Measurements from ENCODE around the gene GLIS2.
"Not testable (repeated sequence)": the region's sequence is repeated elsewhere in the genome, so short reads cannot be mapped to it uniquely, and the experiment has no call there.

The GLIS2 gene

GRCh38 chr16:4333308-4333638, 17.4 kb downstream of the GLIS2 start:
- H2AFZ ChIP-seq = no peak overlapping the region
- H3K79me2 ChIP-seq = peaks cover 31% of the 10 kb centered on the region
- H3K36me3 ChIP-seq (ENCODE audit: control insufficient read depth, insufficient read depth, low read length) = no peaks in the 10 kb centered on the region
- H3K27ac ChIP-seq = no peak overlapping the region
- H3K4me2 ChIP-seq (ENCODE audit: low read length) = no peak overlapping the region
- H3K4me3 ChIP-seq (ENCODE audit: low read depth, low read length) = no peak overlapping the region
- peaks cover 14% of the 10 kb centered on the region for H3K4me1 ChIP-seq
- no peak overlapping the region for H3K9ac ChIP-seq
- no peak for TF ChIP-seq CTCF (IDR thresholded peaks at IDR 0.05)
- H3K9me3 ChIP-seq (ENCODE audit: control insufficient read depth, low read length) = no peaks in the 10 kb centered on the region
- no peaks in the 10 kb centered on the region for H3K27me3 ChIP-seq (ENCODE audit: control insufficient read depth, insufficient read depth, low read length)

- H2AFZ ChIP-seq; H3K27me3 ChIP-seq (ENCODE audit: control insufficient read depth, insufficient read depth, low read length); H3K27ac ChIP-seq; H3K36me3 ChIP-seq (ENCODE audit: control insufficient read depth, insufficient read depth, low read length); H3K9me3 ChIP-seq (ENCODE audit: control insufficient read depth, low read length); H3K4me1 ChIP-seq; H3K9ac ChIP-seq; H3K4me3 ChIP-seq (ENCODE audit: low read depth, low read length); H3K4me2 ChIP-seq (ENCODE audit: low read length): not testable (repeated sequence)
- H3K79me2 ChIP-seq = peaks cover 31% of the 10 kb centered on the region
These were observed 17.8 kb downstream of the GLIS2 start for GRCh38 chr16:4333714-4334113.

DNA sequence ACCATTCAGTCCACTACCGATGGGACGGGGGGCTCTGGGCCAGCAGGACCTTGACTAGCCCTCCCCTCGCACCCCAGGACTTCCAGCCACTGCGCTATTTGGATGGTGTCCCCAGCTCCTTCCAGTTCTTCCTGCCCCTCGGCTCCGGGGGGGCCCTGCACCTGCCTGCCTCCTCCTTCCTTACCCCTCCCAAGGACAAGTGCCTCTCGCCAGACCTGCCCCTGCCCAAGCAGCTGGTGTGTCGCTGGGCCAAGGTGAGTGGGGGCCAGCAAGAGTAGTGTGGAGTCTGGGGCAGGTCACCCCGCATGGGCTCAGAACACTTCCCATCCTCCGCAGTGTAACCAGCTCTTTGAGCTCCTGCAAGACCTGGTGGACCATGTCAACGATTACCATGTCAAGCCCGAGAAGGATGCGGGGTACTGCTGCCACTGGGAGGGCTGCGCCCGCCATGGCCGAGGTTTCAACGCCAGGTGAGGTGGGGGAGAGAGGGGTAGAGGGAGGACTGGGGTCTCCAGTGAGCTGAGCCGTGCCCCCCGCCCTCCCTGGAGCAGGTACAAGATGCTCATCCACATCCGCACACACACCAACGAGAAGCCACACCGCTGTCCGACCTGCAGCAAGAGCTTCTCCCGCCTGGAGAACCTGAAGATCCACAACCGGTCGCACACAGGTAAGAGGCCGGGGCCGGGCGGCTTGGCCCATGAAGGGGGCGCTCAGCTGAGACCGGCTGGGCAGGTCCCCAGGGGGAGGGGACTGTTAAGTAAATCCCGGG, 19.0 kb downstream of the GLIS2 start:
- Histone ChIP-seq H3K4me1 (no peaks in the 10 kb centered on the region), H3K4me3 (ENCODE audit: low read depth, low read length) (no peak overlapping the region), H3K36me3 (ENCODE audit: control insufficient read depth, insufficient read depth, low read length) (no peaks in the 10 kb centered on the region), H3K27me3 (ENCODE audit: control insufficient read depth, insufficient read depth, low read length) (no peaks in the 10 kb centered on the region), H3K79me2 (peaks cover 24% of the 10 kb centered on the region), H3K9me3 (ENCODE audit: control insufficient read depth, low read length) (no peaks in the 10 kb centered on the region), H3K9ac (no peak overlapping the region), H3K4me2 (ENCODE audit: low read length) (no peak overlapping the region), H2AFZ (no peak overlapping the region), H3K27ac (no peak overlapping the region)
- TF ChIP-seq CTCF (IDR thresholded peaks at IDR 0.05) = no peak

DNA sequence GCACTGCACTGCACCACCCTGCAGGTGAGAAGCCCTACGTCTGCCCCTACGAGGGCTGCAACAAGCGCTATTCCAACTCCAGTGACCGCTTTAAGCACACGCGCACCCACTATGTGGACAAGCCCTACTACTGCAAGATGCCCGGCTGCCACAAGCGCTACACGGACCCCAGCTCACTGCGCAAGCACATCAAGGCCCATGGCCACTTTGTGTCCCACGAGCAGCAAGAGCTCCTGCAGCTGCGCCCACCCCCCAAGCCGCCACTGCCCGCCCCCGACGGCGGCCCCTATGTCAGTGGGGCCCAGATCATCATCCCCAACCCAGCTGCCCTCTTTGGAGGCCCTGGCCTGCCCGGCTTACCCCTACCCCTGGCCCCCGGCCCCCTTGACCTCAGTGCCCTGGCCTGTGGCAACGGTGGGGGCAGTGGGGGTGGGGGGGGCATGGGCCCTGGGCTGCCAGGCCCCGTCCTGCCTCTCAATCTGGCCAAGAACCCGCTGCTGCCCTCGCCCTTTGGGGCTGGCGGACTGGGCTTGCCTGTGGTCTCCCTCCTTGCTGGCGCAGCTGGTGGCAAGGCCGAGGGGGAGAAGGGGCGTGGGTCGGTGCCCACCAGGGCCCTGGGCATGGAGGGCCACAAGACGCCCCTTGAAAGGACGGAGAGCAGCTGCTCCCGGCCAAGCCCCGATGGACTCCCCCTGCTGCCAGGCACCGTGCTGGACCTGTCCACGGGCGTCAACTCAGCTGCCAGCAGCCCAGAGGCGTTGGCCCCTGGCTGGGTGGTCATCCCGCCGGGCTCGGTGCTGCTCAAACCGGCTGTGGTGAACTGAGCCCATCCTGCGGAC, 21.1 kb downstream of the GLIS2 start:
- H3K27ac ChIP-seq = no peak overlapping the region
- TF ChIP-seq CTCF (IDR thresholded peaks at IDR 0.05) = no peak
- no peaks in the 10 kb centered on the region for H3K36me3 ChIP-seq (ENCODE audit: control insufficient read depth, insufficient read depth, low read length)
- no peaks in the 10 kb centered on the region for H3K27me3 ChIP-seq (ENCODE audit: control insufficient read depth, insufficient read depth, low read length)
- H3K4me1 ChIP-seq = no peaks in the 10 kb centered on the region
- no peak overlapping the region for H3K4me2 ChIP-seq (ENCODE audit: low read length)
- no peak overlapping the region for H3K9ac ChIP-seq
- H3K9me3 ChIP-seq (ENCODE audit: control insufficient read depth, low read length) = no peaks in the 10 kb centered on the region
- H3K79me2 ChIP-seq = peaks cover 17% of the 10 kb centered on the region
- H2AFZ ChIP-seq = no peak overlapping the region
- H3K4me3 ChIP-seq (ENCODE audit: low read depth, low read length) = no peak overlapping the region

GRCh38 chr16:4337540-4338088, 21.7 kb downstream of the GLIS2 start:
- Histone ChIP-seq H2AFZ (no peak overlapping the region), H3K36me3 (ENCODE audit: control insufficient read depth, insufficient read depth, low read length) (no peaks in the 10 kb centered on the region), H3K4me1 (no peaks in the 10 kb centered on the region), H3K27me3 (ENCODE audit: control insufficient read depth, insufficient read depth, low read length) (no peaks in the 10 kb centered on the region), H3K4me2 (ENCODE audit: low read length) (no peak overlapping the region), H3K9me3 (ENCODE audit: control insufficient read depth, low read length) (no peaks in the 10 kb centered on the region), H3K9ac (no peak overlapping the region), H3K4me3 (ENCODE audit: low read depth, low read length) (no peak overlapping the region), H3K79me2 (peaks cover 16% of the 10 kb centered on the region), H3K27ac (no peak overlapping the region)
- no peak for TF ChIP-seq CTCF (IDR thresholded peaks at IDR 0.05)
